Measurements from ENCODE around the gene FAM13C. TPM values are rescaled to one million over a fixed set of nuclear protein-coding genes. Genes with fewer than 3 reads are reported as not detected.

FAM13C gene
- total and polyA plus RNA-seq, 9 of the 15 experiments (the other 6 are each of a cell fraction or from before 2014, with no cell fraction given) = not detected

GRCh38 chr10:59354434-59354833 is 7.9 kb downstream of the FAM13C start:
- CTCF ChIA-PET (ENCODE audit: low intra/inter-chr PET ratio) = no interaction called here
- H3K4me2 ChIP-seq (ENCODE audit: insufficient read depth, low read length) = no peak overlapping the region
- intact Hi-C loops (cut with micrococcal nuclease) = no loop called here
- no peaks in the 10 kb centered on the region for H3K27me3 ChIP-seq (ENCODE audit: control insufficient read depth in 2 of 2, insufficient read depth in 2 of 2, low read length in 2 of 2)
- no peaks in the 10 kb centered on the region for H3K4me1 ChIP-seq (replicated peaks in 1 of 2; ENCODE audit: control insufficient read depth in 2 of 2, insufficient read depth in 2 of 2, low read length in 2 of 2)
- no peak overlapping the region for H3K27ac ChIP-seq (ENCODE audit: extremely low read depth, low read depth, low read length)
- no peak overlapping the region for H3K4me3 ChIP-seq
- H3K36me3 ChIP-seq (ENCODE audit: control insufficient read depth, insufficient read depth, low read length) = no peaks in the 10 kb centered on the region
- no peaks in the 10 kb centered on the region for H3K79me2 ChIP-seq (ENCODE audit: control insufficient read depth, insufficient read depth, low read length)
- FAIRE-seq (no peak), DNase-seq (ENCODE audit: extremely low read depth in 1 of 4, low spot score in 3 of 4) (no peak), ATAC-seq (no peak)
- H3K9ac ChIP-seq (ENCODE audit: insufficient read depth in 1 of 2, low read depth in 2 of 2, low read length in 2 of 2) = no peak overlapping the region
- H3K9me3 ChIP-seq (replicated peaks; ENCODE audit: control insufficient read depth, insufficient read depth, low read depth, low read length) = no peaks in the 10 kb centered on the region
- H2AFZ ChIP-seq (ENCODE audit: low read depth, low read length) = no peak overlapping the region
- no peaks in the 10 kb centered on the region for H4K20me1 ChIP-seq (replicated peaks; ENCODE audit: control insufficient read depth, insufficient read depth, low read length)
- BruUV-seq (replicated peaks) = no TSS peak
- H3K9me1 ChIP-seq (ENCODE audit: control insufficient read depth, insufficient read depth, low read length) = no peaks in the 10 kb centered on the region
- in situ Hi-C loops (cut with MboI) = no loop called here
- TF ChIP-seq ATF3 (IDR thresholded peaks at IDR 0.05) (no peak), ATF3 (CRISPR knock-in tag; conservative IDR thresholded peaks at IDR 0.05) (no peak), CAMTA2 (CRISPR knock-in tag; conservative IDR thresholded peaks at IDR 0.05) (no peak), THRAP3 (IDR thresholded peaks at IDR 0.05; ENCODE audit: borderline replicate concordance) (no peak), ILF3 (IDR thresholded peaks at IDR 0.05; ENCODE audit: borderline replicate concordance) (no peak), FOXA3 (CRISPR knock-in tag; conservative IDR thresholded peaks at IDR 0.05 in 1 of 2, IDR thresholded peaks at IDR 0.05 in 1 of 2) (no peak), KLF1 (tag; IDR thresholded peaks at IDR 0.05) (no peak), ZNF274 (IDR thresholded peaks at IDR 0.05; ENCODE audit: borderline replicate concordance, low read depth, low read length) (no peak), U2AF1 (optimal IDR thresholded peaks at IDR 0.05; ENCODE audit: low read depth, low read length) (no peak), HLTF (IDR thresholded peaks at IDR 0.05) (no peak), E2F4 (CRISPR knock-in tag; IDR thresholded peaks at IDR 0.05; ENCODE audit: low read depth) (no peak), SNIP1 (IDR thresholded peaks at IDR 0.05; ENCODE audit: low read depth) (no peak), HDGF (IDR thresholded peaks at IDR 0.05) (no peak), SMARCE1 (IDR thresholded peaks at IDR 0.05) (no peak)
- POLR2A ChIA-PET = interaction anchor here (0.7 kb wide), 1 partner anchor 12 kb away, joined by 3 read pairs; no protein-coding TSS in a partner anchor
